H1 (cell line): ENCODE data around the gene TLCD3B. TPM values are rescaled to one million over a fixed set of nuclear protein-coding genes. Genes with fewer than 3 reads are reported as not detected.

Source experiments
- CTCF ChIA-PET: fragments of 300-600 bp; sonication (Branson Sonifier 250); formaldehyde crosslinking; loops from one replicate; lab custom pipeline; 2021; ENCODE audit not compliant: partially characterized antibody; lab: Charles Lee
- POLR2A ChIA-PET: fragments of 300-600 bp; sonication (Branson Sonifier 250); formaldehyde crosslinking; loops from one replicate; lab custom pipeline; 2021; ENCODE audit warnings: inconsistent platforms; ENCODE audit not compliant: partially characterized antibody; lab: Charles Lee
- DNase-seq, 2 experiments: peaks; one replicate each; pipeline versions ENCODE4 v3.0.0 to v3.0.0-alpha.2; 2010 to 2022; ENCODE audit warnings: low spot score in 2 of 2, low read depth in 1 of 2, mixed read lengths in 1 of 2
- FAIRE-seq: peaks from 2 replicates; lab custom pipeline; 2011; peaks lifted over from hg19 to GRCh38; lab: Jason Lieb, UNC
- H2AFZ ChIP-seq: 2 replicates; pipeline ENCODE4 v1.8.1; 2012; ENCODE audit warnings: low read length, inconsistent platforms
- H2AK5ac ChIP-seq: 2 replicates; pipeline ENCODE4 v1.6.1; 2013; ENCODE audit warnings: low read depth, low read length
- H2BK120ac ChIP-seq: replicated peaks from 2 replicates; pipeline ENCODE3; 2013; ENCODE audit warnings: low read depth, low read length, inconsistent platforms
- H2BK12ac ChIP-seq: 2 replicates; pipeline ENCODE4 v1.6.1; 2013; ENCODE audit warnings: low read depth, low read length
- H2BK15ac ChIP-seq: 2 replicates; pipeline ENCODE4 v1.6.1; 2013; ENCODE audit warnings: low read length
- H2BK20ac ChIP-seq: 2 replicates; pipeline ENCODE4 v1.6.1; 2013; ENCODE audit warnings: low read length
- H2BK5ac ChIP-seq: 2 replicates; pipeline ENCODE4 v1.6.1; 2013; ENCODE audit warnings: low read depth, low read length
- H3K14ac ChIP-seq: 2 replicates; pipeline ENCODE4 v1.6.1; 2013; ENCODE audit warnings: inconsistent platforms; ENCODE audit not compliant: insufficient read length
- H3K18ac ChIP-seq: 2 replicates; pipeline ENCODE4 v1.6.1; 2013; ENCODE audit warnings: low read length; ENCODE audit errors: extremely low read depth
- H3K23ac ChIP-seq: 2 replicates; pipeline ENCODE4 v1.6.1; 2013; ENCODE audit warnings: inconsistent platforms; ENCODE audit not compliant: insufficient read length
- H3K23me2 ChIP-seq: 2 replicates; pipeline ENCODE4 v1.6.1; 2013; ENCODE audit warnings: low read depth, low read length
- H3K27ac ChIP-seq: 2 replicates; pipeline ENCODE4 v1.6.1; 2011; ENCODE audit warnings: low read depth, low read length, inconsistent platforms
- H3K27me3 ChIP-seq, 4 experiments: replicated peaks in 1 of 4; 1 replicate in 1 of 4; 2 replicates in 3 of 4; pipeline versions ENCODE4 v1.6.1 to v1.8.1; 2011 to 2013; ENCODE audit warnings: low read length in 3 of 4, mild to moderate bottlenecking in 3 of 4, inconsistent platforms in 2 of 4, mixed read lengths in 2 of 4, moderate library complexity in 1 of 4; ENCODE audit not compliant: control insufficient read depth in 3 of 4, insufficient read depth in 3 of 4; ENCODE audit errors: extremely low read depth in 1 of 4
- H3K36me3 ChIP-seq, 4 experiments: 2 replicates each; pipeline versions ENCODE4 v1.6.1 to v1.8.1; 2011 to 2013; ENCODE audit warnings: mild to moderate bottlenecking in 4 of 4, low read length in 3 of 4, moderate library complexity in 2 of 4, control low read depth in 1 of 4, inconsistent platforms in 1 of 4; ENCODE audit not compliant: insufficient read depth in 4 of 4, control insufficient read depth in 2 of 4
- H3K4ac ChIP-seq: replicated peaks from 2 replicates; pipeline ENCODE3; 2013; ENCODE audit warnings: low read length, low read depth, mixed read lengths, inconsistent platforms; ENCODE audit not compliant: insufficient read length
- H3K4me1 ChIP-seq, 4 experiments: replicated peaks in 1 of 4; 1 replicate in 1 of 4; 2 replicates in 3 of 4; pipeline versions ENCODE4 v1.6.1 to v1.8.1; 2011 to 2013; ENCODE audit warnings: low read length in 3 of 4, inconsistent platforms in 2 of 4, mixed read lengths in 1 of 4; ENCODE audit not compliant: insufficient read depth in 4 of 4, control insufficient read depth in 3 of 4
- H3K4me2 ChIP-seq, 2 experiments: 2 replicates each; pipeline versions ENCODE4 v1.6.1 to v1.8.1; 2011 to 2013; ENCODE audit warnings: low read depth in 2 of 2, low read length in 2 of 2, control low read depth in 1 of 2, inconsistent platforms in 1 of 2, mild to moderate bottlenecking in 1 of 2; ENCODE audit not compliant: insufficient read depth in 1 of 2
- H3K4me3 ChIP-seq, 4 experiments: fragments of 200-600, 300-600 bp in 1 of 4; sonication (generic), shearing (Covaris generic), sonication (Bioruptor Twin) in 1 of 4; 2 replicates each; pipeline versions ENCODE4 v1.5.1 to v1.8.1; 2011 to 2016; ENCODE audit warnings: low read length in 4 of 4, low read depth in 3 of 4, control low read depth in 2 of 4, inconsistent platforms in 2 of 4, mild to moderate bottlenecking in 2 of 4, mixed read lengths in 1 of 4, moderate library complexity in 1 of 4; ENCODE audit not compliant: insufficient read depth in 2 of 4; ENCODE audit errors: extremely low read depth in 1 of 4
- H3K56ac ChIP-seq: replicated peaks from 2 replicates; pipeline ENCODE3; 2013; ENCODE audit warnings: low read depth, mild to moderate bottlenecking, mixed read lengths, low read length, inconsistent platforms; ENCODE audit not compliant: insufficient read length
- H3K79me1 ChIP-seq: 2 replicates; pipeline ENCODE4 v1.6.1; 2013; ENCODE audit warnings: low read depth, low read length, control low read depth
- H3K79me2 ChIP-seq, 2 experiments: 2 replicates each; pipeline versions ENCODE4 v1.6.1 to v1.8.1; 2012 to 2013; ENCODE audit warnings: low read length in 2 of 2, mild to moderate bottlenecking in 2 of 2, inconsistent platforms in 1 of 2; ENCODE audit not compliant: insufficient read depth in 2 of 2, control insufficient read depth in 1 of 2
- H3K9ac ChIP-seq, 4 experiments: replicated peaks in 1 of 4; 1 replicate in 1 of 4; 2 replicates in 3 of 4; pipeline versions ENCODE4 v1.6.1 to v1.8.1; 2011 to 2013; ENCODE audit warnings: low read depth in 3 of 4, low read length in 3 of 4, control low read depth in 2 of 4, mild to moderate bottlenecking in 2 of 4, moderate library complexity in 2 of 4, inconsistent platforms in 1 of 4; ENCODE audit errors: extremely low read depth in 1 of 4
- H3K9me3 ChIP-seq, 2 experiments: 2 replicates each; pipeline versions ENCODE4 v1.6.1 to v1.8.1; 2012 to 2013; ENCODE audit warnings: mild to moderate bottlenecking in 2 of 2, moderate library complexity in 2 of 2, control low read depth in 1 of 2, inconsistent platforms in 1 of 2, low read depth in 1 of 2, low read length in 1 of 2, mixed read lengths in 1 of 2; ENCODE audit not compliant: insufficient read depth in 2 of 2
- H4K20me1 ChIP-seq, 2 experiments: replicated peaks in 1 of 2; 2 replicates each; pipeline versions ENCODE3 to v1.8.1; 2011 to 2013; ENCODE audit warnings: inconsistent platforms in 2 of 2, low read length in 2 of 2, mild to moderate bottlenecking in 1 of 2; ENCODE audit not compliant: insufficient read depth in 2 of 2, control insufficient read depth in 1 of 2
- H4K5ac ChIP-seq: 2 replicates; pipeline ENCODE4 v1.6.1; 2013; ENCODE audit warnings: low read length, low read depth, mixed read lengths, inconsistent platforms; ENCODE audit not compliant: insufficient read length
- H4K8ac ChIP-seq: 2 replicates; pipeline ENCODE4 v1.8.0; 2013; ENCODE audit warnings: mild to moderate bottlenecking, moderate library complexity, low read length, inconsistent platforms; ENCODE audit not compliant: insufficient read depth; ENCODE audit errors: extremely low read depth
- H4K91ac ChIP-seq: replicated peaks from 2 replicates; pipeline ENCODE3; 2013; ENCODE audit warnings: low read length, mixed read lengths, inconsistent platforms; ENCODE audit not compliant: insufficient read length
- ATF3 ChIP-seq: IDR thresholded peaks from 2 replicates; pipeline ENCODE4 v1.6.1; 2011; ENCODE audit warnings: low read depth, mild to moderate bottlenecking, low read length; ENCODE audit not compliant: insufficient read depth
- CBX8 ChIP-seq: fragments of 300-800, 300-1000 bp; sonication (generic); IDR thresholded peaks from 2 replicates; pipeline ENCODE4 v1.7.1; 2016; ENCODE audit warnings: low read depth, low read length, borderline replicate concordance
- NRF1 ChIP-seq: IDR thresholded peaks from 2 replicates; pipeline ENCODE4 v1.6.1; 2011; ENCODE audit warnings: mild to moderate bottlenecking, low read depth, low read length, improper control_type of control experiment
- RAD21 ChIP-seq, 2 experiments: IDR thresholded peaks in 1 of 2; conservative IDR thresholded peaks in 1 of 2; 2 replicates each; pipeline ENCODE4 v1.6.1; 2011; ENCODE audit warnings: low read depth in 2 of 2, low read length in 2 of 2, improper control_type of control experiment in 1 of 2, inconsistent platforms in 1 of 2, mild to moderate bottlenecking in 1 of 2, moderate library complexity in 1 of 2
- SUZ12 ChIP-seq: fragments of 200-600 bp; sonication (generic); IDR thresholded peaks from 2 replicates; pipeline ENCODE4 v1.6.1; 2012; ENCODE audit warnings: mild to moderate bottlenecking, inconsistent platforms, low read length, moderate library complexity, mixed read lengths
- TAF7 ChIP-seq: optimal IDR thresholded peaks from 2 replicates; pipeline ENCODE3; 2011; ENCODE audit warnings: low read depth, mild to moderate bottlenecking, inconsistent platforms, low read length, moderate library complexity, borderline replicate concordance
- WGBS, 2 experiments: shearing (Covaris generic) in 1 of 2; methylation state at CpG; one replicate each; pipeline versions ENCODE4 v1.1.6 to v1.1.7; 2013 to 2015; ENCODE audit warnings: low lambda C conversion rate in 2 of 2, mixed read lengths in 2 of 2, inconsistent platforms in 1 of 2, low coverage in 1 of 2, missing lambda C conversion rate in 1 of 2; ENCODE audit not compliant: insufficient replicate concordance in 2 of 2, insufficient coverage in 1 of 2, insufficient read length in 1 of 2; ENCODE audit errors: extremely low coverage in 1 of 2, missing lambda C conversion rate in 1 of 2; 5-methylcytosine and 5-hydroxymethylcytosine counted together
- polyA plus RNA-seq, 7 experiments: library from polyadenylated mRNA; depleted of rRNA in 3 of 7; stranded (reverse) in 5 of 7; unstranded in 2 of 7; fragments of >200 nt in 5 of 7; fragments of 200-250 nt in 2 of 7; gene quantifications; 1 replicate in 5 of 7; 2 replicates in 1 of 7; 4 replicates in 1 of 7; pipeline versions ENCODE4 v1.2.1 to v1.2.3, GENCODE V29; 2011 to 2013; ENCODE audit warnings: missing spikeins in 2 of 7, mixed read lengths in 2 of 7
- total RNA-seq: library from RNA; stranded (reverse); fragmentation: NEBNext Ultra II Directional; extraction: Animal tissue kit (Norgen Biotek cat#: 25700); gene quantifications from 2 replicates; pipeline ENCODE4 v1.2.1, GENCODE V29; 2021
- TF ChIP-seq, protein P1 (sequence below): IDR thresholded peaks from 2 replicates; pipeline ENCODE4 v1.6.1; 2012; ENCODE audit warnings: low read length, inconsistent platforms

Gene TLCD3B
- total and polyA plus RNA-seq, 2 of the 8 experiments (the other 6 are each of a cell fraction or from before 2014, with no cell fraction given): 15.2 to 26.9 TPM

GRCh38 chr16:29978081-29978480, 53.0 kb downstream of the TLCD3B start:
- Histone ChIP-seq H3K9me3 (peaks cover 1 to 2% of the 10 kb centered on the region in 2 experiments; a peak in 3 of 4 replicates), H4K20me1 (peaks cover 4 to 18% of the 10 kb centered on the region in 2 experiments), H3K27me3 (peaks cover 0 to under 1% (median 0%) of the 10 kb centered on the region in 4 experiments; a peak in 1 of 7 replicates), H2AK5ac (no peak overlapping the region), H3K79me1 (peaks cover 25% of the 10 kb centered on the region), H4K5ac (no peak overlapping the region), H4K8ac (no peak overlapping the region), H2BK120ac (no peak overlapping the region), H3K79me2 (peaks cover 9 to 34% of the 10 kb centered on the region in 2 experiments), H3K4me1 (peaks cover 4 to 20% (median 7%) of the 10 kb centered on the region in 4 experiments), H2BK5ac (no peak overlapping the region), H3K23ac (no peak overlapping the region), H3K18ac (no peak overlapping the region), H3K56ac (no peak overlapping the region), H3K9ac (no peak overlapping the region), H2BK15ac (no peak overlapping the region), H4K91ac (no peak overlapping the region), H2AFZ (no peak overlapping the region), H2BK20ac (no peak overlapping the region), H3K36me3 (peaks cover 14 to 44% (median 38%) of the 10 kb centered on the region in 4 experiments), H2BK12ac (no peak overlapping the region), H3K4ac (no peak overlapping the region), H3K14ac (no peak overlapping the region), H3K27ac (no peak overlapping the region), H3K4me3 (no peak overlapping the region), H3K4me2 (no peak overlapping the region), H3K23me2 (peaks cover 7% of the 10 kb centered on the region; the same call in 1 of the 2 replicates)
- DNase-seq (no peak), FAIRE-seq (no peak)
- WGBS, 2 experiments: 88% methylated on average over 9 of the region's 9 CpGs; no CpG with 5 or more reads in 1 of the 2 experiments
- ChIA-PET POLR2A (interaction anchor here (1.3 kb wide), 1 partner anchor 24 kb away, joined by 3 read pairs; no protein-coding TSS in a partner anchor), CTCF (interaction anchor here (1.1 to 4.4 kb wide), 2 partner anchors 18 to 33 kb away, joined by 5 to 19 read pairs; partner anchors contain the start of gene INO80E)
- no peak for TF ChIP-seq TAF7
- no peak for TF ChIP-seq ATF3
- no peak for TF ChIP-seq CBX8
- no peak for TF ChIP-seq NRF1
- TF ChIP-seq, protein P1, sequence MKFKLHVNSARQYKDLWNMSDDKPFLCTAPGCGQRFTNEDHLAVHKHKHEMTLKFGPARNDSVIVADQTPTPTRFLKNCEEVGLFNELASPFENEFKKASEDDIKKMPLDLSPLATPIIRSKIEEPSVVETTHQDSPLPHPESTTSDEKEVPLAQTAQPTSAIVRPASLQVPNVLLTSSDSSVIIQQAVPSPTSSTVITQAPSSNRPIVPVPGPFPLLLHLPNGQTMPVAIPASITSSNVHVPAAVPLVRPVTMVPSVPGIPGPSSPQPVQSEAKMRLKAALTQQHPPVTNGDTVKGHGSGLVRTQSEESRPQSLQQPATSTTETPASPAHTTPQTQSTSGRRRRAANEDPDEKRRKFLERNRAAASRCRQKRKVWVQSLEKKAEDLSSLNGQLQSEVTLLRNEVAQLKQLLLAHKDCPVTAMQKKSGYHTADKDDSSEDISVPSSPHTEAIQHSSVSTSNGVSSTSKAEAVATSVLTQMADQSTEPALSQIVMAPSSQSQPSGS: no peak
- no peak for TF ChIP-seq SUZ12
- no peak for TF ChIP-seq RAD21 (IDR thresholded peaks at IDR 0.05 in 1 of 2, conservative IDR thresholded peaks at IDR 0.05 in 1 of 2; ENCODE audit: low read depth in 2 of 2, low read length in 2 of 2)
